ENCODE measurements around the gene FLT4.

Gene FLT4

DNA sequence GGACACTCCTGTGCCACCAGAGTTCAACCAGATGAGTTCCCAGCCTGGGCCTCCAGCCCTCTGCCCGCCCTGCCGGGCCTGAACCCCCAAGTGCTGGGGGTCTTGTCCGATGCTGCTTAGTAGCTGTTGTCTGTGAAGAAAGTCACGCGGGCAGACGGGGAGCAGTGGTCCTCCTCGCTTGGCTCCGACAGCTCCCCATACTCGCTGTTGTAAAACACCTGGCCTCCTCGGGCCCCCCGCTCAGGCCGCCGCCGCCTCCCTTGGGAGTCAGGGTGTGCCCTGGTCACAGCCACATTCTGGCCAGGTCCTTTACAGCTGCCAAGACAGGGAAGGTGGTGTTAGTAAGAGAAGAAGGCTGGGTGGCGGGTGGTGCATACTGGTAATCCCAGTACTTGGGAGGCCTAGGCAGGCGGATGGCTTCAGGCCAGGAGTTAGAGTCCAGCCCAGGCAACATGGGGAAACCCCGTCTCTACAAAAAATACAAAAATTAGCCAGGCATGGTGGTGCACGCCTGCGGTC lies 46.3 kb downstream of the FLT4 start:
- no peak for DNase-seq

- no peak for DNase-seq
These were observed 46.8 kb downstream of the FLT4 start for GRCh38 chr5:180602481-180603075.

GRCh38 chr5:180601591-180602480 lies 47.6 kb downstream of the FLT4 start:
- DNase-seq, result no peak

DNA sequence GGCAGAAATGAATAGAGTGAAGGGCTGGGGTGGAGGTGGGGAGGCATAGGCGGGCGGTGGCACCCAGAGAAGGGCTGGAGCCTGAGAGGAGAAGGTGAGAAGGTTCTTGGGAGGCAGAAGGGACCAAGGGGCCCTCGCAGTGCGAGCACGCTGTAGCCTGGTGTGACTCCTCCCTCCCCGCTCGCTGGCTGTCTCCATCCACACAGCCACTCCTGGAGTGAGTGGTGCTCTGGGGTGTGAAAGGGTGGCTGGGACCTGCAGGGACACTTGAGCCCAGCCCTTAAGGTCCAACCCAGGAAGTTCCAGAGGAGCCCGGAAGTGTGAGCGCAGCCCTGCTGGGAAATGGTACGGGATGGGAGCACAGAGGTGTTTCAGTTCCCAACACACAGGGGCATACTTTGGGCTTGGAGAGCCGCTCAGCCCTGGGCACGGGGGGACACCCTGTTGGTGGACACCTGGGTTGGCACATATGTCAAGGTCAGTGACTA lies 48.8 kb downstream of the FLT4 start:
- no peak for DNase-seq

DNA sequence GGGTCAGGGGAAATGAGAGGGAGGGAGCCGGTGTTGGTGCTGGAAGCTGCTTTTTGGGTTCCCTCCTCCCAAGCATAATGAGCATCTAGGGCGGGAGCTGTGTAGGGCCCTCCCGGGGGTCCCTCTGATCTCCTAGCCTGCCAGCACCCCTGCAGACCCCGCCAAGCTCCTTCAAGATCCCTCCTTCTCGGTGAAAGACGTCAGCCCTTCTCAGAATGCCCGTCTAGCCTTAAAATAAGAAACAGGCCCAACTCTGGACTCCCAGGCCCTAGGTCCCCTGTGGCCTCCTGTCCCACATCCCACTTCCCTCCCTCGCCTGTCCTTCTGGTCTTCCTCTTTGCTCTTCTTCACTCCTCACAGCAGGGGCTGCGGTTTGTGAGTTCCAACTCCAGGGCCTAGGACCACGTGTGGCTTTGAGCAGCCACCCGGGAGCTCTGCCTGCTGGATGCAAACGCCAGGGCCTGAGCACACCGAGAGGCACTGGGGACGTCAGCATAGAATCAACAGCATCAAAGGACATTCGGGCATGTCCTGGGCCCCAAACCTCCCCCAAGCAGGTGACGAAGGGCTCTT lies 49.3 kb downstream of the FLT4 start:
- DNase-seq, result no peak

GRCh38 chr5:180599590-180599914 lies 49.8 kb downstream of the FLT4 start:
- no peak for DNase-seq

DNA sequence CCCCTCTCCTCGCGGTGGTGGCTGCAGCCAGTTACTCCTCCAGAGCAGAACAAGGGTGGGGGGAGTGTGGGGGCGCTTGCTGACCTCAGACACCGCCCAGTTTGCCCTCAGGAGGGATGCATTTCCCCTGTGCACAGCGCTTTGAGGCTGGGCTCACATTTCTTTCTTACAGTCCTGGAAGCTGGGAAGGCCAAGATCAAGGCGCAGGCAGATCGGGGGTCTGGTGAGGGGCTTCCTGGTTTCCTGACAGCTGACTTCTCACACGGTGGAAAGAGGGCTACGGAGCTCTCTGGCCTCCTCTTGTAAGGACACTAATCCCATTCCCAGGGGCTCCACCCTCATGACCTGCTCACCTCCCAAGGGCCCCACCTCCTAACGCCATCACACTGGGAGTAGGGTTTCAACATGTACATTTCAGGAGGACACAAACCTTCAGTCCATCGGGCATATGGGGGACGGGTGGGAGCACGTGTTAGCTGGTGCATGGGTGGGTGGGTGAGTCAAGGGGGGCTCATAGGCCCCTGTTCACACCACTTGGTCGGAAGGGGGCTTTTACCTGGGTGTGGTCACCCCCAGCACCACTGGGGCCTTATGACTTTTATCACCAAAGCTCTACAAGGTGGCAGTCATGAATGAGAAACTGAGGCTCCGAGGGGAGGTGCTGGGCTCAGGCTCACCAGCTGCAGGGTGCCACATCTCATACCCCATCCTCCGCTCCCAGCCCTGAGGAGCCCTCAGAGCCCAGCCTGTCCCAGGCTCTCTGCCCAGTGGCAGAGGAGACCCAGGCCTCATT lies 50.4 kb downstream of the FLT4 start:
- no peak for DNase-seq

DNA sequence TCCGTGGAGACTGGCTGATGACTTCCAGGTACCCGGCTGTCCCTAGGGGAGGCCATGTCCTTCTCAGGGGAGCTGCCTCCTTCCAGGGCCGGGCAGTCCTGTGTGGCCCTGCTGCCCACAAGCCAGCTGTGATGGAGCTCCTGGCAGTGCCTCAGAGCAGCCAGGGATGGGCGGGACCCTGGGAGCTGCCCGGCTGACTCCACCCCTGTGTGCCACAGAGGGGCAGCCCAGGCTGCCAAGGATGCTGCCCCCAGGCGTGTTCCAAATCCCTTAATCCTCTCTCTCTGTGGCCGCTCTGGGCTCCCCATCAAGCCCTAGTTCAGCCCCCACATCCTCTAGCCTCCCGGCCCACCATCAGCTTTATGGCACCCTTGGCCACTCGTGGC lies 51.1 kb downstream of the FLT4 start:
- DNase-seq, result no peak

GRCh38 chr5:180596668-180597231 lies 52.6 kb downstream of the FLT4 start:
- no peak for DNase-seq

- DNase-seq, result no peak
These were observed 53.2 kb downstream of the FLT4 start for GRCh38 chr5:180596115-180596667.

DNA sequence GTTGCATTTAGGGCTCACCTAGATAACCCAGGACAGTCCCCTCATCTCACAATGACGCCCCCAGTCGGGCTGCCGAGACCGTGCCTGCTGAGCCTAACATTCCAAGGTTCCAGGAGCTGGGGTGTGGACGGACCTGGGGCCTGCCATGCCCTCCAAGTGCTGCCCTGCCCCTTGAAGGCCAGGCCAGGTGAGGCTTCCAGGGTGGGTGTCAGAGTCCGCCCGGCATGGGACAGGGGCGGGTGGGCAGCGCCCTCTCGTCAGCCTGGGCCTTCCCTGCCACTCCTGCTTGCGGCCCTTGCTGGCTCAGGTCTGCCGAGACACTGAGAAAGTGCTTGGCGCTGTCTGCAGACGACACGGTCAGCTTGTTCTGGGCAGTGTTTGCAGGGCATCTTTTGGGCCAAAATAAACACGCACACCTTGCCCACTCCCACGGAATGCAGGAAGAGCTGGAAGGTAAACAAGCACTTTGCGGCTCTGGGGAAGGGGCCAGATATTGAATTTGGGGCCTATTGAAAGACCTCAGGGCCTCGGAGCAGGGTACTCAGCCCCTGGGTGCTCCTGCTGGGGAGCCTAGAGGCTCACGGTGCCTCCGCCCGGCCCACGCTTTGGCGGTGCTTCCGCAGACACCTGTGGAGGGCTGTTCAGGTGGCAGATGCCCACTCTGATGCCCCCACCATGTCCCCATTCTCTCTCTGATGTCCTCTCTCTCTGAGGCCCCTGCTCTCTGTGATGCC lies 53.9 kb downstream of the FLT4 start:
- DNase-seq, result no peak

GRCh38 chr5:180595046-180595379 lies 54.4 kb downstream of the FLT4 start:
- DNase-seq, result no peak

DNA sequence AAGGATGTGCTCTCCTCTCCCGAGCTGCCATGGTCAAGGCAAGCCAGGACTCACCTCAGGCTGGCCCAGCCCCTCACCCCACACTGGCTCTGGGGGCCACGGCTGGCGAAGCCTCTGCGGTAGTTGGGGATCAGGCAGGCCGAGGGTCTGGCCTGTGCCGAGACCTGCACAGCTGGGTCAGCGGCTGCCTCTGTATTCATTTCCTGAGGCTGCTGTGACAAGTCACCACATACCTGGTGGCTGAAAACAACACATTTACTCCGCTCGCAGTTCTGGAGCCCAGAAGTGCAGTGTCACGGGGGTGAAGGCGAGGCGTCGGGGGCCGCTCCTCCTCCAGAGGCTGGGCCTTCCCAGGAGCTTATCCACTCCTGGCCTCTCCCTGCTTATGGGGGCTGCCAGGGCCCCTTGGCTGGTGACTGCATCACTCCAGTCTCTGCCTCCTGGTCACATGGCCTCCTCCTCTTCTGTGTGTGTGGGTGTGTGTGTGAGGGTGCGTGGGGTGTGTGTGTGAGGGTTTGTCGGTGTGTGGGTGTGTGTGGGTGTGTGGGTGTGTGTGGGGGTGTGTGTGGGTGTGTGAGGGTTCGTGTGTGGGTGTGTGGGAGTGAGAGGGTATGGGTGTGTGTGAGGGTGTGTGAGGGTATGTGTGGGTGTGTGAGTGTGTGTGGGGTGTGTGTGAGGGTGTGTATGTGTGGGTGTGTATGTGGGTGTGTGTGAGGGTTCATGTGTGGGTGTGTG lies 54.9 kb downstream of the FLT4 start:
- DNase-seq, result no peak

DNA sequence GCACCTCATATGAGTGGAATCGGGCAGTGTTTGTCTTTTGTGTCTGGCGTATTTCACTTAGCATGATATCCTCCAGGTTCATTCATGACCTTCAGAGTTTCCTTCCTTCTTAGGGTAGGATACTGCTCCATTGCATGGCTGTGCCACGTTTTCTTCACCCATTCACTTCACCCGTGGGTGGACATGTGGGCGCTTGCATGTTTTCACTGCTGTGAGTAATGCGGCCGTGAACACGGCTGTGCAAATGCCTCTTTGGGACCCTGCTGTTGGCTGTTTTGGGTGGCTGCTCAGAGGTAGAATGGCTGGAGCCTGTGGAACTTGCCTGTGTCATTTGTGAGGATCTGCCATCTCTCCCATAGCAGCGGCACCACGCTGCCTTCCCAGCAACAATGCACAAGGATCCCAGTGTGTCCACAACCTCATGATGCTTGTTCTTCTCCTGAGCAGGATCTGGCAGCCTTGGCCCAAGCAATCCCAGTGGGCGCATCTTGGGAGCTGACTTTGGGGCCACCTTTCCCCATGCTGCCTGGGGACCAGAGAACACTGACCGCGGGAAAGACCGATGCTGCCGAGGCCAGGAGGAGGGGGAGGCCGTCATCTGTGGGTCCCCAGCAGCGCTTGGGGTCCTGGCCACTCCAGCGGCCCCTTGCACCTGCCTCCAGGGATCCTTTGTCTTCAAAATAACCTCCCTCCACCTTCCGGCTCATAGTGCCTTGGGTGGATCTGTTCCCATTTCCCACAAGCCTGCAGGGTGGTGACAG lies 55.8 kb downstream of the FLT4 start:
- no peak for DNase-seq

DNA sequence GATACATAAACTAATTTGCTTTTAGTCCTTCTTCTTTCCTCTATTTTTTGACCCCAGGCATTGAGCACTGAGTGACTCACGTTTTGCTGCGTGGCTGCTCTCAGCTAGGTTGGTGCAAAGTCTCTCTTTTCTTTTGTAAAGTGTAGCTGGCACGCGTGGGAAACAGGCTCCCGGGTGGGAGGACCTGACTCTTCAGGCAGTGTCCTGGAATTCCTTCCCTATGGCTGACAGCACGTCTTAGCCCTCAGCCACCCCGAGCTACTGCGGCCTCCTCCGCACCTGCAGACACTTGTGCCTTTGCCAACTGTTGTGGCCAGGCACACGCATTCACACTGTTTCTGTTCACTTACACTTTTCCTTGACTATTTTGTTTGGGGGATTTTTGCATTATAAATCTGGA lies 57.2 kb downstream of the FLT4 start:
- no peak for DNase-seq

- no peak for DNase-seq
These were observed 58.0 kb downstream of the FLT4 start, which contains the start of gene SCGB3A1 for GRCh38 chr5:180591311-180591887. TSS of gene SCGB3A1 (minus strand) at chr5:180591499. CDS start at chr5:180591462, 37 bp downstream.

DNA sequence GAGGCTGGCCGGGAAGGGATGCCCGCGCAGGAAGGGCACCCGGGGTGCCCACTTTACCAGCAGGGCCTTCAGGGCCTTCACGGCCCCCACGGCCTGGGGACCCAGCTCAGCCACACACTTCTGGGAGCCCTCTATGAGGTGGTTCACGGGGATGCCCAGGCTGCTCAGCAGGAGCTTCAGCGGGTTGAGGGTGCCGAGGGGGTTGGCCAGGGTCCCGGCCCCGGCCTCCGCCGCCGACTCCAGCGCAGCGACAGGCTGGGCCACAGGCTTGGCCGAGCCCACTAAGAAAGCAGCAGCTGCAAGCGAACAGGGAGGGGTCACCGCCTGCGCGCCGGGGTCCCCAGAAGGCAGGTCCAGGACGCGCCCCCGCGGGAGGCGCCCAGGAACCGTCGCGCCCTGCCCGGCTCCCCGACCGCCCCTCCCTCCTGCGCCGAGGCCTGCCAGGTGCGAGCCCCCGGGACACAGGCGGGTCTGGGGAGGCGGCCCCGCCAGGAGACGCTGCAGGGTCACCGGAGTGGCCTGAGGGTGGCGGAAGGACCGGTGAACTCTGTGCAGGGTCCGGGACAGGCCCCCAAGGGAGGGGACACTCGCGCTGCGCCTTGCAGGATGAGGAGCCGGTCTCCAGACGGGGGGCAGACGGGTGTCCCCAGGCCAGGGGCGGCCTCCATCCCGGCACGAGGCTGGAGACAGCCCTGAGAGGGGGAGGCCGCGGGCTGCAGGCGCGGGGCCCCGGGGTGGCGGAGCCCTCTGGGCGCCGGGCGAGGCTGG lies 58.7 kb downstream of the FLT4 start:
- DNase-seq, result no peak

DNA sequence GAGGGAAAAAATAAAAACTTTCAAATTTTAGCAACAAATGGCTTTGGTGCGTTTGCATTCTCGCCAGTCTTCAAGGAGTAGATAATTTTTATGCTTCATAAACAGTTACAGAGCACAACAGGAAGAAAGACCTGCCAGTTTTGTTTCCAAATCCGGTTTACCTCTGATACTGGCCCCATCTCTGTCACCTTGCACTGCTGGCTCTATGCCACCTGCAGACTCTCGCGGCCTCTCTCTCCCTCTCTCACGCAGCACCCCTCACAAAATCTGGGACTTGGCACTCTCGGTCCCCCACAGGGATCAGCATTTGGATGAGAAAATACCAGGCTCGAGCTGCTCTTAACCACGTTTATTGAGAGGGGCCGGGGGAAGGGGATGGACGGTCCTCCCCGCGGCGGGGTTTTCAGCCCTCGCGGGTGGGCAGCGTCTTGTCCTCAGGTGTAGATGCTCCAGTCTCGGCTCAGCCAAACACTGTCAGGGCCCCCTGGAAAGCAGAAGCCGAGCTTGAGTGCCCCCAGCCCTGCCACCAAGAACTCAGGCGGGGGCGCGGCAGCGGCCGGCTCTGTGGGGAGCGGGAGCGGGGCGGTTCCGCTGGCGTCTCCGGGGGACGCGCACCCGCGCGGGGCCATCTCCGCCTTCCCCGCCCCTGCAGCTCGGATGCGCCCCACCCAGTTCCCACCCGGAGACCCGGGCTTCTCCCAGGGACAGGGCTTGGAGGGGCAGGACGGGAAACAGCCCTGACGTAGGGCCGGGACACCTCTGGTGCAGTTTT lies 59.4 kb downstream of the FLT4 start:
- DNase-seq, result no peak
